ENCODE results near the gene PGBD5. TPM values are rescaled to one million over a fixed set of nuclear protein-coding genes. Genes with fewer than 3 reads are reported as not detected.

Gene PGBD5
- total RNA-seq, 4 donors from 2014 or later: 1.0 to 4.5 (median 1.9) TPM

GRCh38 chr1:230347896-230348295, 78.2 kb downstream of the PGBD5 start:
- H3K27ac ChIP-seq: peak overlapping the region in 1 of 4 donors; percentile 62
- no peaks in the 10 kb centered on the region for H3K27me3 ChIP-seq
- TF ChIP-seq CTCF (IDR thresholded peaks at IDR 0.05 in 4 of 5, conservative IDR thresholded peaks at IDR 0.05 in 1 of 5): no peak
- no peak for TF ChIP-seq POLR2A (IDR thresholded peaks at IDR 0.05)
- in situ Hi-C loops (cut with MboI; ENCODE audit: low sequenced_read_pairs in 4 of 4): no loop called here
- intact Hi-C loops (cut with DNase I; ENCODE audit: low total_unique reads): no loop called here
- DNase-seq: no peak
- no peak overlapping the region for H3K4me3 ChIP-seq
- H3K4me1 ChIP-seq: peaks cover 10 to 17% of the 10 kb centered on the region in 2 donors
- no peak for ATAC-seq
- no peaks in the 10 kb centered on the region for H3K9me3 ChIP-seq
- H3K36me3 ChIP-seq: no peaks in the 10 kb centered on the region

- intact Hi-C loops (cut with DNase I; ENCODE audit: low total_unique reads): no loop called here
- Histone ChIP-seq H3K9me3 (no peaks in the 10 kb centered on the region), H3K4me3 (no peak overlapping the region), H3K4me1 (peaks cover 18 to 24% of the 10 kb centered on the region in 2 donors), H3K27me3 (no peaks in the 10 kb centered on the region), H3K27ac (no peak overlapping the region), H3K36me3 (no peaks in the 10 kb centered on the region)
- no peak for DNase-seq
- in situ Hi-C loops (cut with MboI; ENCODE audit: low sequenced_read_pairs in 4 of 4): no loop called here
- ATAC-seq: no peak
- TF ChIP-seq POLR2A (IDR thresholded peaks at IDR 0.05) (no peak), CTCF (IDR thresholded peaks at IDR 0.05 in 4 of 5, conservative IDR thresholded peaks at IDR 0.05 in 1 of 5) (no peak)
Observed at GRCh38 chr1:230345139-230345885, 80.8 kb downstream of the PGBD5 start.

DNA sequence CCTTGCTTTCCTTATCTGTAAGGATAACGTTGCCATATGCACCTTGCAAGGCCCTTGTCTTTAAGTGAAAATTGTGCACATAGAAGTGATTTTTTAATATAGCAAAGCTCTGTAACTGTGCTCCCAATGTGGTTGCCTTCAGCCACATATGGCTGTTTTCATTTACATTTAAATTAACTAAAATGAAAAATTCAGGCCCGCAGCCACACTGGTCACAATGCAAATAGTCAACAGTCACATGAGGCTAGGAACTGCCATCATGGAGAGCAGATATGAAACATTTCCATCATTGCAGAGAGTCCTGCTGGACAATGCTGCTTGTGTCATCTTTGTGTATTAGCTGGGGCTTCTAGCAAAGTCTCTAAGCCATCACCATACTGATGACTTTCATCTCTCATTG, 83.4 kb downstream of the PGBD5 start:
- Histone ChIP-seq H3K9me3 (no peaks in the 10 kb centered on the region), H3K4me1 (peaks cover 9 to 15% of the 10 kb centered on the region in 2 donors), H3K27me3 (no peaks in the 10 kb centered on the region), H3K36me3 (no peaks in the 10 kb centered on the region), H3K27ac (no peak overlapping the region), H3K4me3 (no peak overlapping the region)
- in situ Hi-C loops (cut with MboI; ENCODE audit: low sequenced_read_pairs in 4 of 4) (no loop called here), intact Hi-C loops (cut with DNase I; ENCODE audit: low total_unique reads) (no loop called here)
- TF ChIP-seq CTCF (IDR thresholded peaks at IDR 0.05 in 4 of 5, conservative IDR thresholded peaks at IDR 0.05 in 1 of 5) (no peak), POLR2A (IDR thresholded peaks at IDR 0.05) (no peak)
- ATAC-seq: no peak
- DNase-seq: no peak

- Histone ChIP-seq H3K27ac (no peak overlapping the region), H3K9me3 (no peaks in the 10 kb centered on the region), H3K36me3 (no peaks in the 10 kb centered on the region), H3K4me3 (no peak overlapping the region), H3K27me3 (no peaks in the 10 kb centered on the region), H3K4me1 (peaks cover 9 to 14% of the 10 kb centered on the region in 2 donors)
- in situ Hi-C loops (cut with MboI; ENCODE audit: low sequenced_read_pairs in 4 of 4) (no loop called here), intact Hi-C loops (cut with DNase I; ENCODE audit: low total_unique reads) (no loop called here)
- TF ChIP-seq CTCF (IDR thresholded peaks at IDR 0.05 in 4 of 5, conservative IDR thresholded peaks at IDR 0.05 in 1 of 5) (no peak), POLR2A (IDR thresholded peaks at IDR 0.05) (no peak)
- ATAC-seq (no peak), DNase-seq (no peak)
Observed at GRCh38 chr1:230342019-230342418, 84.1 kb downstream of the PGBD5 start.

- DNase-seq (no peak), ATAC-seq (no peak)
- in situ Hi-C loops (cut with MboI; ENCODE audit: low sequenced_read_pairs in 4 of 4): no loop called here
- intact Hi-C loops (cut with DNase I; ENCODE audit: low total_unique reads): no loop called here
- TF ChIP-seq POLR2A (IDR thresholded peaks at IDR 0.05): no peak
- no peak for TF ChIP-seq CTCF (IDR thresholded peaks at IDR 0.05 in 4 of 5, conservative IDR thresholded peaks at IDR 0.05 in 1 of 5)
- H3K36me3 ChIP-seq: no peaks in the 10 kb centered on the region
- H3K9me3 ChIP-seq: no peaks in the 10 kb centered on the region
- H3K27me3 ChIP-seq: no peaks in the 10 kb centered on the region
- H3K4me3 ChIP-seq: no peak overlapping the region
- peaks cover 9 to 15% of the 10 kb centered on the region in 2 donors for H3K4me1 ChIP-seq
- no peak overlapping the region for H3K27ac ChIP-seq
Observed at GRCh38 chr1:230341162-230341546, 85.0 kb downstream of the PGBD5 start.
